ENCODE measurements around the gene SYTL3. TPM values are rescaled to one million over a fixed set of nuclear protein-coding genes. Genes with fewer than 3 reads are reported as not detected.
A peak's percentile ranks its signal among the peaks of the same experiment; 100 is the strongest.

The SYTL3 gene
- polyA plus RNA-seq, 1 donor (not counting 4 experiments of a cell fraction or from before 2014, with no cell fraction given) = 1.4 TPM

- H3K9ac ChIP-seq (ENCODE audit: control insufficient read depth, extremely low read depth, insufficient read depth, low read length) = no peak overlapping the region
- no peaks in the 10 kb centered on the region for H3K36me3 ChIP-seq (ENCODE audit: control insufficient read depth in 2 of 2, extremely low read depth in 1 of 2, insufficient read depth in 2 of 2, low read length in 2 of 2)
- H2AFZ ChIP-seq (ENCODE audit: control insufficient read depth, low read length) = no peak overlapping the region
- H3K4me2 ChIP-seq (ENCODE audit: control insufficient read depth, extremely low read depth, insufficient read depth, low read depth, low read length) = no peak overlapping the region
- FAIRE-seq = no peak
- H3K4me1 ChIP-seq (ENCODE audit: control insufficient read depth, extremely low read depth, insufficient read depth, low read length) = peaks cover 15% of the 10 kb centered on the region
- no peak overlapping the region for H3K4me3 ChIP-seq (ENCODE audit: control insufficient read depth in 2 of 3, extremely low read depth in 1 of 3, insufficient read depth in 2 of 3, low read depth in 1 of 3, low read length in 3 of 3)
- H3K27ac ChIP-seq (ENCODE audit: control insufficient read depth, insufficient read depth, low read length) = peak overlapping the region; percentile 44
- DNase-seq (ENCODE audit: low read depth, low spot score) = no peak
- H4K20me1 ChIP-seq (ENCODE audit: control insufficient read depth, extremely low read depth, insufficient read depth, low read length) = no peaks in the 10 kb centered on the region
- no peaks in the 10 kb centered on the region for H3K9me3 ChIP-seq (ENCODE audit: control insufficient read depth, low read depth, low read length)
- H3K27me3 ChIP-seq (ENCODE audit: control insufficient read depth, extremely low read depth, insufficient read depth, low read length) = no peaks in the 10 kb centered on the region
- TF ChIP-seq CTCF (optimal IDR thresholded peaks at IDR 0.05 in 1 of 3, IDR thresholded peaks at IDR 0.05 in 1 of 3, conservative IDR thresholded peaks at IDR 0.05 in 1 of 3; ENCODE audit: extremely low read depth in 1 of 3, insufficient read depth in 2 of 3, low read length in 3 of 3) (no peak), EZH2 (IDR thresholded peaks at IDR 0.05; ENCODE audit: low read length) (no peak)
- no peaks in the 10 kb centered on the region for H3K79me2 ChIP-seq (ENCODE audit: control insufficient read depth, insufficient read depth, low read length)
- H3K9me1 ChIP-seq (ENCODE audit: control insufficient read depth, extremely low read depth, insufficient read depth, low read length) = no peaks in the 10 kb centered on the region
- dilution Hi-C loops (cut with MboI; ENCODE audit: extremely low pct_ligation_motif_present, low sequenced_read_pairs) = no loop called here
Measured at GRCh38 chr6:158688860-158689259, 39.0 kb downstream of the SYTL3 start.

GRCh38 chr6:158694913-158695312 lies 45.1 kb downstream of the SYTL3 start:
- FAIRE-seq = no peak
- Histone ChIP-seq H3K9ac (ENCODE audit: control insufficient read depth, extremely low read depth, insufficient read depth, low read length) (no peak overlapping the region), H3K4me1 (ENCODE audit: control insufficient read depth, extremely low read depth, insufficient read depth, low read length) (no peaks in the 10 kb centered on the region), H2AFZ (ENCODE audit: control insufficient read depth, low read length) (no peak overlapping the region), H3K9me1 (ENCODE audit: control insufficient read depth, extremely low read depth, insufficient read depth, low read length) (no peaks in the 10 kb centered on the region), H3K36me3 (ENCODE audit: control insufficient read depth in 2 of 2, extremely low read depth in 1 of 2, insufficient read depth in 2 of 2, low read length in 2 of 2) (no peaks in the 10 kb centered on the region), H3K27ac (ENCODE audit: control insufficient read depth, insufficient read depth, low read length) (no peak overlapping the region), H3K4me2 (ENCODE audit: control insufficient read depth, extremely low read depth, insufficient read depth, low read depth, low read length) (no peak overlapping the region), H4K20me1 (ENCODE audit: control insufficient read depth, extremely low read depth, insufficient read depth, low read length) (no peaks in the 10 kb centered on the region), H3K79me2 (ENCODE audit: control insufficient read depth, insufficient read depth, low read length) (no peaks in the 10 kb centered on the region), H3K27me3 (ENCODE audit: control insufficient read depth, extremely low read depth, insufficient read depth, low read length) (no peaks in the 10 kb centered on the region), H3K9me3 (ENCODE audit: control insufficient read depth, low read depth, low read length) (no peaks in the 10 kb centered on the region), H3K4me3 (ENCODE audit: control insufficient read depth in 2 of 3, extremely low read depth in 1 of 3, insufficient read depth in 2 of 3, low read depth in 1 of 3, low read length in 3 of 3) (no peak overlapping the region)
- dilution Hi-C loops (cut with MboI; ENCODE audit: extremely low pct_ligation_motif_present, low sequenced_read_pairs) = no loop called here
- no peak for DNase-seq (ENCODE audit: low read depth, low spot score)
- no peak for TF ChIP-seq EZH2 (IDR thresholded peaks at IDR 0.05; ENCODE audit: low read length)
- no peak for TF ChIP-seq CTCF (optimal IDR thresholded peaks at IDR 0.05 in 1 of 3, IDR thresholded peaks at IDR 0.05 in 1 of 3, conservative IDR thresholded peaks at IDR 0.05 in 1 of 3; ENCODE audit: extremely low read depth in 1 of 3, insufficient read depth in 2 of 3, low read length in 3 of 3)

Data from keratinocyte (primary cell).